ENCODE measurements around the gene ZNF592.

GRCh38 chr15:84747416-84748273, 747 bp upstream of the ZNF592 start:
- TF ChIP-seq CTCF (IDR thresholded peaks at IDR 0.05; ENCODE audit: insufficient read depth, low read length) = no peak
- TF ChIP-seq POLR2AphosphoS5 (IDR thresholded peaks at IDR 0.05; ENCODE audit: low read depth) = 0 out of 2 replicates have a peak, but pooled peaks have one; percentile 4
- TF ChIP-seq GABPA (IDR thresholded peaks at IDR 0.05; ENCODE audit: low read depth) = no peak

Data from HL-60 (cell line).